ENCODE measurements around the gene B3GNT7. TPM values are rescaled to one million over a fixed set of nuclear protein-coding genes. Genes with fewer than 3 reads are reported as not detected.
"Not testable (repeated sequence)": the region's sequence is repeated elsewhere in the genome, so short reads cannot be mapped to it uniquely, and the experiment has no call there.

B3GNT7 gene, protein sequence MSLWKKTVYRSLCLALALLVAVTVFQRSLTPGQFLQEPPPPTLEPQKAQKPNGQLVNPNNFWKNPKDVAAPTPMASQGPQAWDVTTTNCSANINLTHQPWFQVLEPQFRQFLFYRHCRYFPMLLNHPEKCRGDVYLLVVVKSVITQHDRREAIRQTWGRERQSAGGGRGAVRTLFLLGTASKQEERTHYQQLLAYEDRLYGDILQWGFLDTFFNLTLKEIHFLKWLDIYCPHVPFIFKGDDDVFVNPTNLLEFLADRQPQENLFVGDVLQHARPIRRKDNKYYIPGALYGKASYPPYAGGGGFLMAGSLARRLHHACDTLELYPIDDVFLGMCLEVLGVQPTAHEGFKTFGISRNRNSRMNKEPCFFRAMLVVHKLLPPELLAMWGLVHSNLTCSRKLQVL
- polyA plus RNA-seq (ENCODE audit: insufficient read length in 12 of 12): 10 to 100 TPM in 1 of 12 donors, 1 to 10 TPM in 1, under 1 TPM in 9, not detected in 1; 0.26 to 16.6 (median 0.51) TPM
- long read RNA-seq, donor 1, transcript B3GNT7-201 (2 exons, 3,706 nt): major isoform, 14 of 14 reads
- long read RNA-seq, donor 1, partial matches to known transcripts: 0 of 14 reads
- long read RNA-seq, donor 1, other reads (novel, unspliced or antisense): 0 of 14 reads
- long read RNA-seq, donor 2: 0 reads
- long read RNA-seq, donor 3: 0 reads
- long read RNA-seq, donor 4: 0 reads
- long read RNA-seq, donor 5: 0 reads
- long read RNA-seq, donor 6: 0 reads
- long read RNA-seq, donor 7: 0 reads
- long read RNA-seq, donor 8: 0 reads
- long read RNA-seq, donor 9: 0 reads
- long read RNA-seq, donor 10: 0 reads
- long read RNA-seq, donor 11: 0 reads

DNA sequence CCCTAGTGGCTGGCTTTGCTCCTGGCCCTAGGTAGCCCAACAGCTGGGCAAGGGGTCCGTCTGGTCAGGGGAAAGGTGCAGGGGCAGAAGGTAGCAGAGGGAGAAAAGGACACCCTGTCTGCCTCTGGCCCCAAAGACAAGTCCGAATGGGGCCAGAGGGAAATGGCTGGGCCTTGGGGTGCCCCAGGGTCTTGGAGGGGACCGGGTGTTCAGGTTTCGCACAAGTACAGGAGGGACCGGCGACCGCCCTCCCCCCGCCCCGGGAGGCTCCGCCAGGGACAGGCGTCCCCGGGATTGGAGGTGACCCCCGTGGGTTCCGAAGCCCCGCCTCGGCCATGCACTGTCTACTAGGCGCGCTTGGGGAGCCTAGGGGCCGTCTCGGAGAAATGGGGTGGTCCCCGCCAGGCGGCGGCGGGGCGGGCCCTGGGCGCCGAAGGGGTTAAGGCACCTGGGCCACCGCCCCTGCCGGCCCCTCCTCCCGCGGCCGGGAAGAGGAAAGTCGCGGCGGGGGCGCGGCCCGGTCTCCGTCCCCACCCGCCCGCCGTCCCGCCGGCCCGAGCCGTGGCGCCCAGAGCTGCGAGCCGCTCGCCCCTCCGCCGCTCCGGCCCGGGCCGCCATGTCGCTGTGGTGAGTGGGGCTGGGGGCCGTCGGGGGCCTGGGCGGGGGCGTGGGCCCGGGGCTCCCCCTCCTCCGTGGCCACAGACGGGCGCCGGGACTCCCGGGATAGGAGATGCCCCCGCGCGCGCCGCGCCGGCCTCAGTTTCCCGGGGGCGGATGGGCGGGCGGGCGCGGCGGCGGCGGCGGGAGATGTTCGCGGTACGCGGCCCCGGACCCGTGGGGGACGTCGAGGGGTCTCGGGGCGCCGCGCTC is at the start of gene B3GNT7:
B3GNT7 (plus strand) TSS at position 523 of the 870 bp plus-strand sequence; CDS start at position 617, 94 bp downstream.
- no peak for DNase-seq

DNA sequence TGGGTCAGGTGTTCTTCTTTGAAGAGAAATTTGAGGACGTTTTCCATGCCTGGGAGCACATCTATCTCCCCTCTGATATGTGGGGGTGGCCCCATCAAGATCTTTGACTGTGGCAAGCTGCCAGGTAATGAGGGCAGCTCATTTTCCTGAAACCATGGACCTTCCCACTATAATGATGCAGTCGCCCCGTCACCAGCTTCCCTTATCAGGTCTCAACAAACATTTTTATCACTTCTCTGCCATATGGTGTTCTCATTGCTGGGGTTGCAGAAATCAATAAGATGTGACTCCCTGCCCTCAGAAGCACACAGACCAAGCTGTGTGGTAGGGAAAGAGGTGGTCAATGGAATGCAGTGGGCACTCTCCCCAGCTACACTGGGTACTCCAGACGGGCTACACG is 48.4 kb upstream of the B3GNT7 start:
- DNase-seq: no peak

DNA sequence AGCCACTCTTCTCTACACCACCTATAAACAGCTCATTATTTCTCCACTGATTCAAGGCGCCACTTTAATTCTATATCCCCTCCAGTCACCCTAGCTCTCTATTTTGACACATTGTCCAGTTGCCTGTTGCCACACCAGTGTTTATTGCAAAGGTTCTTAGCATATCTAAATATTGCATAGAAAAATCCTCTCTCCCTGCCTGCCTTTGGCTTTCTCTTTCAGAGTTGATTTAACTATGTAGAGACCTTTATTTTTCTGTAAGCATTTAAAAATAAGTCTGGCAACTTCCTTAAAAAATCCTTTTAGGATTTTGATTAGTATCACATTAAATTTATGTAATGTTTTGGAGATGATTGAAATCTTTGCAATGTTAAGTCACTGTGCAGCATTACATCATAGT is 47.9 kb upstream of the B3GNT7 start:
- DNase-seq: no peak

DNA sequence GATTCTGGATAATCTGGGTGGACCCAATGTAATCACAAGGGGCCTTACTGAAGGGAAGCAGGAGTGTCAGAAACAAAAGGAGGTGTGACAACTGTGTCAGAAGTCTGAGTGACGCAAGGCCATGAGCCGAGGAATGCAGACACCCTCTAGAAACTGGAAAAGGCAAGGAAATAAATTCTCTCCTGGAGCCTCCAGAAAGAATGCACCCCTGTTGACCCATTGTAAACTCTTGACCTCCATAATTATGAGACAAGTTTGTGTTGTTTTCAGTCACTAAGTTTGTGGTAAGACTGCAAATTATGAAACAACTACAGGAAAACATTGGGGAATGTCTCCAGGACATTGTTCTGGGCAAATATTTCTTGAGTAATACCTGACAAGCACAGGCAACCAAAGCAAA is 47.3 kb upstream of the B3GNT7 start:
- DNase-seq: no peak

DNA sequence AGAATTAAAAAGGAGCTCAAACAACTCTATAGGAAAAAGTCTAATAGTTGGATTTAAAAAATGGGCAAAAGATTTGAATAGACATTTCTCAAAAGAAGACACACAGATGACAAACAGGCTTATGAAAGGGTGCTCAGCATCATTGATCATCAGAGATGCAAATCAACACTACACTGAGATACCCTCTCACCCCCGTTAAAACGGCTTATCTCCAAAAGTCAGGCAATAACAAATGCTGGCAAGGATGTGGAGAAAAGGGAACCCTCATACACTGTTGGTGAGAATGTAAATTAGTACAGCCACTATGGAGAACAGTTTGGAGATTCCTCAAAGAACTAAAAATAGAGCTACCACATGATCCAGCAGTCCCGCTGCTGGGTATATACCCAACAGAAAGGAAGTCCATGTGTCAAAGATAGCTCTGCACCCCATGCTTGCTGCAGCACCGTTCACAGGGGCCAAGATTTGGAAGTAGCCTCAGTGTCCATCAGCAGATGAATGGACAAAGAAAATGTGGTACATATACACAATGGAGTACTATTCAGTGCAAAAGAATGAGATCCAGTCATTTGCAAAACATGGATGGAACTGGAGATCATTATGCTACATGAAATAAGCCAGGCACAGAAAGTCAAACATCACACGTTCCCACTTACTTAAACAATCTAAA is 46.7 kb upstream of the B3GNT7 start:
- DNase-seq: no peak

DNA sequence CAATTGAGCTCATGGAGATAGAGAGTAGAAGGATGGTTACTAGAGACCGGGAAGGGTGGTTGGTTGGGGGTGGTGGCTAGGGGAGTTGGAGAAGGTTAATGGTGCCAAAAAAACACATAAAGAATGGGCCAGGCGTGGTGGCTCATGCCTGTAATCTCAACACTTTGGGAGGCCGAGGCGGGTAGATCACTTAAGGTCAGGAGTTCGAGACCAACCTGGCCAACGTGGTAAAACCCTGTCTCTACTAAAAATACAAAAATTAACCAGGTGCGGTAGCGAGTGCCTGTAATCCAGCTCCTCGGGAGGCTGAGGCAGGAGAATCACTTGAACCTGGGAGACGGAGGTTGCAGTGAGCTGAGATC is 46.2 kb upstream of the B3GNT7 start:
- not testable (repeated sequence) for DNase-seq

DNA sequence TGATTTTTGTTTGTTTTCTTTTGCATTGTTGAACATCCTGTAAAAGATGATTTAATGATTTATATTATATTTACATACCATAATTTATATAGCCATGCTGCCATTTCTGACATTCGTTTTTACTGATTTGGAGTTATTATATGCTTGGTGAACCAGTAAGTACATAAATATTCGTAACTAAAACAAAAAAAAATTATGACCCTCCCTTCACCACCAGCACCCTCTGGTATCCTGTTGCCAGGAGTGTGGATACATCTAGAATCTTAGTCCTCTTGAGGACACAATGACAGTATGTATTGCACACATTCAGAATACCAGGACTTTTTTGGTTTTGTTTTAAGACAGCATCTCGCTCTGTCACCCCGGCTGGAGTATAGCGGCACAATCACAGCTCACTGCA is 43.9 kb upstream of the B3GNT7 start:
- DNase-seq: no peak

DNA sequence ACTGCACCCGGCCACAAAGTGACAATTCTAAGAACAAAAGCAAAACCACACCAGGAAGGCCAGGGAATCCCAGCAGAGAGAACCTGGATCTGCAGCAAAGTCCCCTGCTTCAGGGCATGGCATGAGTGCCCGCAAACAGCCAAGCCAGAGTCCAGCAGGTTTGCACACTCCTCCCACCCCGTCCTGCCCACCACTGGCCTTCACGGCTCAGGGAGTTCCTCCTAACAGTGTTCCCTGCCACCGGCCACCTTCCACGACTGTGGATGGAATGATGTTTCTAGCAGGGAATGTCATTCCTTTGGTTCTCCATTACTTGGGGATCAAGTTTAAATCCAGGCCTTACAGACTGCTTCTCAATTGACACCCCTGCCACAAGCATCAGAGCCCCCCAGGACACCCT is 42.0 kb upstream of the B3GNT7 start:
- no peak for DNase-seq

DNA sequence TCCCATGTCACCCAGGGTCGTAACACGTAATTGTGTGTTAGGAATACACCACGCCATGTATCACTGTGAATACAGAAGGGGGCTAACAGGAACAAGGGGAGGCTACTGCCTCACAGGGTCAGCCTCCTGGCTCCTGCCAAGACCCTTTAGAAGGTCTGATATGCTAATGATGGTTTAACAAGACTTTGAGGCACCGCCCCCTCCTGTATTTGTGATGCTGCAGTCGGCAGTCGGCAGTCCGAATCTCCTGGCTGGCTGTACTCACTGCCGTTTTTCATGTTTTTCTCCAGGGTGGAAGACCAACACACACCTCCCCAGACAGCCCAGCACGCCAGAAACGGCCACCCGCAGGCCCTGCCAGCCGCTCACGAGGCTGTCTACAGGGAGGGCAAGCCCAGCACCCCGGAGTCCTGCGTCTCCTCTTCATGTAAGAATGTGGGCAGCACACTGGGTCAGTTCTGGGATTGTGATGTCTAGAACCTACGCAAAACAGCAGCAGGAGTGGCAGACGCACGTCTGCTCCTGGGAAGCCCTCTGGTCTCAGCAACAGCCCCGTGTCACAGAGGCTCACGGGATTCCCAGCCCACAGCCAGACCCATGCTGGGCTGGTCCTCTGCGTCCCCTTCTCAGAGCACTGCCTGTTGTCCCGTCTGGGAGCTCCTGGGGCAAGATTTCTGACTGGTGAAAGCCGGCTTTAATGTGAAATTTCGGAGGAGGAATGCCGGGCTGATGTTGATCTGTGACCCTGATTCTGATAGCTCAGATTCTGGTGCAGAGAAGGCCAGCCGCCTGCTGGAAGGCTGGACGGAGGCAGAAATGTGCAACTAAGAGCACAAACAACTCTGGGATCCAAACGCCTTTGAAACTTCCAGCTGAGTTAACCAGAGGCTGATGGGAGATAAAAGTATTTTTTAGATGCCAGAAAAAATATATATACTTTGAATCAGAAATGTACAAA is 39.7 kb upstream of the B3GNT7 start:
- no peak for DNase-seq

DNA sequence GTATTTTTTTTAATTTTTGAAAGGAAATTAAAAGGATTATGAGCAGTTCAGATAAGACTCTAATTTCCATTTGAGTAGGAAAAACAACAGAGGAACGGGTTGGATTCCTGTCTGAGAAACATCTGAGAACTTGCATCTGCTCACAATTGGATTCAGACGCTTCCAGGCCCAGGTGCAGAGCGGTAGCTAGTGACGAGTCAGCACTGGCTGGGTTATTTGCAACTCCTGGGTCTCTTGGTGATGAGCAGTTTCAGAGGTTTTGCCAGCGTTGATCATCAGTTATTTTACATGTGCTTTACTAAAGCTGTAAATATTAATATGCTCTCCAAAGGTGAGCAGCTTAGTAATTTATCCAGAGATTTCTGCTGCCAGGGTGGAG is 39.1 kb upstream of the B3GNT7 start:
- DNase-seq: no peak

DNA sequence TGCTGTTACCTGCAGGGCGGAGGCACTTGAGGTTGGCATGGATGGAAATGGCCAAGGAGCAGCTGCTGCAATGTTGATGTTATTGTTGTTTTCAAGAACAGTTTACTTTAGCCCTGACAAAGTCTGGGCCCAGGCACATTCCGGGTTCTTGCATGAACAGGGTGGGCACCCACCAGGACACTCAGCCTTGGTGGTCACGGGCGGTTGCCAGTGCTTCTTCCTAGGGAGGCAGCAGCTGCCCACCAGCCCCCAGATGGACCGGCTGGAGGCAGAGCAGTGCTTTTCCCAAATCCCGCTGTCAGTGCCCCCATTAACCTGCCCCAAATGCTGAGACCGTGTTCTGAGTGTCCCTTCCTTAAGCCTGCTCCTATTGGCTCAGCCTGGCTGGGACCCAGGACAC is 38.5 kb upstream of the B3GNT7 start:
- no peak for DNase-seq

DNA sequence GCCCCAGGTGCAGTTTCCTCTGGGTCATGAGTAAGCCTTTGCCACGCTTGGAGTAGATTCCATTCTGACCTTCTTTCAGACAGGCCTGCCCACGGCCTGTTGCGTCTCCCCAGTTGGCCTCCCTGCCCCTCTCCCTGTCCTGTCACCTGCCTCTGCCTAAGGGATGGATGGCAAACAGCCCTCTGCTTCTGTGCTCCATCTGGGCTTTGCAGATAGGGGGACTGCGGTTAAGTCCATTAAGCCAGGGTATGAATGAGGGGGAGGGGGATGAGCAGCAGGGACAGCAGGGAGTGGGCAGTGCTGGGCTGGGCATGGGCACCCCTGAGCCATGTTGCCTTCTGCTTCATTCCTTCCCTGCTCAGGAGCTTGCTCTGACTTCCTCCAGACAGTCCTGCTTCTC is 37.6 kb upstream of the B3GNT7 start:
- DNase-seq: no peak

DNA sequence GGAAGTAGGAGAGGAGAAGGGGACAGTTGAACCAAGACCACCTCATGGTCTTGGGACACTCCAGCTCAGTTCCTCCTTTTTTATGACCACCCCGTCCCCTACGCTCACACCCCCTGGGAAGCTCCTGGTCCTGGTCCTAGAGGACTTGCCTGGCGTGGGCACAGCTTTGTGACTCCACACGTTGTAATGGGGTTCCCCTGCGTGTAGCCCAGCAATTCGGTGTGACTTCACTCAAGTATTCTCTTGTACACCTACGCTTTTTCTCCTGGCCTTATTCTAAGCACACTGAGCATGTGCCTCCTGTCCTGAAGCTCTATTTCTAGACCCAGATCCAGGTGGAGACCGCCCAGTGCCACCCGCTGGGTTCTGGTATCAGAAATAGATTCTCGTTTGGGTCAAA is 36.1 kb upstream of the B3GNT7 start:
- DNase-seq: no peak

DNA sequence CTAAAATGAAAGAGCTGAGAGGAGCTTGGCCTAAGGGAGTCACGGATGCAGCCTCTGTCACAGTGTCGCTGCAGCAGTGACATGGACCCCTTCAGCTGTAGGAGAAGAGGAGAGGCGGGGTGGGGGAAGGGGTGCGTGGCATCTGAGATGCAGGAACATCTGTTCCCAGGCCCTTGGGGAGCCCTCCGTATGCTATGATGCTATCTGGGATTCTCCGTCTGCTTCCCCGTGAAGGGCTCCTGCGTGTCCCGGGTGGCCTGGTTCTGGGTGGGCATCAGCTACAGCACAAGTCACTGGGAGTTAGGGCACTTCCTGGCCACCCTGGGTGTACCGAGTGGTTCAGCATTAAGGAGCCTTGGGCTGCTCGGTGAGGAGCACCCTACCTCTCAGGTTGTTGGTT is 35.6 kb upstream of the B3GNT7 start:
- no peak for DNase-seq

DNA sequence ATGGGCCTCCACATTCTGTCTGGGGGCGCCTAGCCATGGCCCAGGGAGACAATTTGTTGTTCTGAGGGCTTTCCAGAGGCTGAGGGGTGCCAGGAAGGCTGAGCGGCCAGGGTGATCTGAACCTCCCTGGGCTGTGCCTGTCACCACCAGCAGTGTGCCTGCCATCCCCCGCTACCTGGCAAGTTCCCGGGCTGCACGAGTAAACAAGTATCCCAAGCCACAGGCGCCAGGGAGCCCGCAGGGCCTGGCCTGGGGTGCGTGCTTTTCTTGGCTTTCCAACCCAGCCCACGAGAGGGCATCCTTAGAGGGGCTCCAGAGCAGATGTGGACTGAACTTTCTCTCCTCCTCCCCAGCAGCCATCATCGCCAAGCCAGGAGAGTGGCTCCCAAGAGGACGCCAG is 35.1 kb upstream of the B3GNT7 start:
- no peak for DNase-seq

DNA sequence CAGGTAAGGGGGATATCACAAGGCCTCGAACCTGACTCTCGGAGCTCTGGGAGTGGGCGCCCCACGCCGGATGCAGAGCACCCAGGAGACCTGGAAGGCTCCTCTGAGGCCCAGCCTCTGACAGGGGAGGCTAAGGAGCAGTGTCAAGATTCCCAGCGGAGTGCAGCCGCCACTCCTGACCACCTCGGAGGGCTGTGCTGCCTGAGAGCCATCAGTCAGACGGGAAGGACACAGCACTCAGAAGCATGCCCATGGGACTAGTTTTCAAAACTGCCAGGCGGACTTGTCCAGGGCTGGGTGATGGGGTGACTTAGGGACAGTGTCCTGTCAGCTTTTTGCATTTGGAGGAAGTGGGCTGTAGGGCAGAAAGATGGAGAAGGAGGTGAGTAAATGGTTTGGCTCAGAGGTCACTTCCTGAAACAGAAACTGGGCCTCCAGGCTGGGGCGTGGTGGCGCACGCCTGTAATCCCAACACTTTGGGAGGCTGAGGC is 34.6 kb upstream of the B3GNT7 start:
- no peak for DNase-seq

DNA sequence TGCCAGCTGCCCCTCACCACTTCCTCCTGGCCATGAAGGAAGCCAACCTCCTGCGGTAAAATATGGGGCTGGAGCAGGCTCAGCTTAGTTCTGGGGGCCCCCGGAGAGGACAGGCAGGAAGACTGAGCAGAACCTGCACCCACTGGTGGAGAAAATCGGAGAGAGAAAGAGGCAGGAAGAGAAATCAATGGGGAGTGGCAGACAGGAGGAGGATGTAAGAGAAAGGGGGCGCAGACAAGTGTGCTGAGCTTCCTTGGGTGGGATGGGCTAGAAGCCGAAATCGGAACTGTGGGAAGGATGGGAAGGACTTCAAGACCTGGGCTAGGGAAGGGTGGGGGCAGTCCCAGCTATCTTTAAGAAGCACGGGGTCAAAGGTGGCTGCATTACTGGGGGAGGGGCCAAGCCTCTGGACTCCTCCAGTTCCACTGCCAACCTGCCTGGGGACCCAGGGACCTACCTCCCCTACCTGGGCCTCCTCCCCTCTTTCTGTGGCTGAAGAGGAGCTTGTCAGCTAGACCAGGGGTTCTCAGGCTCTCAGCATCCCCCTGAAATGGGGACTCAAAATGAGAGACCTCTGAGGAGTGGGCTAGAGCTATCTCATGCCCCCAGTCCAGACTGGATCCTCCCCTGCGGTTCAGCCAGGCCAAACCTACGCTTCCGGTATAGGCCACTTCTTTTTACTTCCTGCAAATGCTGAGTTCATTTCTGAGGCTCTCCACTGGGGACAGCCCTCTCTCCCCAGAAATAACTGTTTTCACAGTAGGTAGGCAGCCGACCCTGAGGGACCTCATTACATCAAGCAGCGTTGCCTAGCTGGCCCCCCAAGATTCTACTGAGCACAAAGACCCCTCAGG is 33.6 kb upstream of the B3GNT7 start:
- no peak for DNase-seq

DNA sequence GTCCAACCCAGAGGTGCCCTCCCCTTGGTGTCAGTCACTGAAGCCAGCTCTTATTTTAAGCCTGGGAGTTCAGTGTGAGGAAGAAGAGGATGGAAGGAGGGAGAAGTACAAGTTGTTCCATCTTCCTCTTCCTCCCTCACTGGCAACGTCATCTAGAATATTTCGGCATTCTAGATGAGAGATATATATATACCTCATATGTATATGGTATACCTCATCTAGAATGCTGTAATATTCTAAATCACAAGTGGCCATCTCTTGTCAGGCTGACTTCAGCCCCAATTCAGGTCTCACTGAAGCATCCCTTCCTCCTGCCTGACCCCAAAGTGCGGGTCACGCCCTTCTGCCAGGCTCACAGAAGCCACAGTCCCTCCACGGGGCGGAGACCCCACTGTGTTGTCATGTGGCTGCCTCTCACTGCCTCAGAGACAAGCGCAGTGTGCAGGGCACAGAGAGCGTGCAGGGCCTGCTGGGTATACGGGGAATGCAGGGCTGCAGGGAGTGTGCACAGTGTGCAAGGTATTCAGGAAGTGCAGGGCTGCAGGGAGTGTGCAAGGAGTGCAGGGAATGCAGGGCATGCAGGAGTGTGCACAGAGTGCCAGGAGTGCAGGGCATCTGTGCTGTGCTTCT is 32.8 kb upstream of the B3GNT7 start:
- no peak for DNase-seq

DNA sequence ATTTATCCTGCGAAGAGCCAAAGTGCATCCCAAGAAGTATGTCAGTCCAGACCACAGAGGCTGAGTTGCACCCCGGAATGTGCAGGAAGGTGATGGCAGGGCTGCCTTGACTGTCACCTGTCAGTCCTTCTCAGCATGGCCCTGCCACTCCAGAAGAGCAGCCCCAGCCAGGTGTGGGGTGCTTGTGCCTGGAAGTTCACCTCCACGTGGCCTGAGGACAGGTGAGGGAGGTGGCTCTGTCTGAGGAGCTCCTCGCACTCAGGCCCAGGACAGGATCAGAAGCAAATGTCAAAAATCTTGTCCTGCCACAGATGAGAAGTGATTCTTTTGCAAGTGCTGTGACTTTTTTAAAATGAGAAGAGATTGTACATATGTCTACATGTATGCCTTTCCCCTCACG is 31.4 kb upstream of the B3GNT7 start:
- no peak for DNase-seq
